ENCODE measurements around the gene SHANK1.

SHANK1 gene

GRCh38 chr19:50728084-50728737, 8.6 kb upstream of the SHANK1 start:
- DNase-seq: peak; percentile 15

- DNase-seq: no peak
Measured at GRCh38 chr19:50725911-50726230, 6.3 kb upstream of the SHANK1 start.

DNA sequence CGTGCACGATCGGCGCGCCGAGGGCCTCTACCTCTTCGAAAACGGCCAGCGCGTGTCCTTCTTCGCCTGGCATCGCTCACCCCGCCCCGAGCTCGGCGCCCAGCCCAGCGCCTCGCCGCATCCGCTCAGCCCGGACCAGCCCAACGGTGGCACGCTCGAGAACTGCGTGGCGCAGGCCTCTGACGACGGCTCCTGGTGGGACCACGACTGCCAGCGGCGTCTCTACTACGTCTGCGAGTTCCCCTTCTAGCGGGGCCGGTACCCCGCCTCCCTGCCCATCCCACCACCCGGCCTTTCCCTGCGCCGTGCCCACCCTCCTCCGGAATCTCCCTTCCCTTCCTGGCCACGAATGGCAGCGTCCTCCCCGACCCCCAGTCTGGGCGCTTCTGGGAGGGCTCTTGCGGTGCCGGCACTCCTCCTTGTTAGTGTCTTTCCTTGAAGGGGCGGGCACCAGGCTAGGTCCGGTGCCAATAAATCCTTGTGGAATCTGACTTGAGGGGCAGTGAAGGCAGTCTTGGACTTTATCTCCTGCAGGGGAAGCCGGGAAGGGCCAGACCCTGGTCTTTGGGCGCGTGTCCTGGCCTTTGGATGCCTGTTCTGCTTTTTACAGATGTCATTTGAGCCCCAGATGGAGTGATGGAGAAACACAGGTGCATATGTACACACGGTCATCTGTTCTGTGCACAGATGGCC, 5.8 kb upstream of the SHANK1 start:
- no peak for DNase-seq

DNA sequence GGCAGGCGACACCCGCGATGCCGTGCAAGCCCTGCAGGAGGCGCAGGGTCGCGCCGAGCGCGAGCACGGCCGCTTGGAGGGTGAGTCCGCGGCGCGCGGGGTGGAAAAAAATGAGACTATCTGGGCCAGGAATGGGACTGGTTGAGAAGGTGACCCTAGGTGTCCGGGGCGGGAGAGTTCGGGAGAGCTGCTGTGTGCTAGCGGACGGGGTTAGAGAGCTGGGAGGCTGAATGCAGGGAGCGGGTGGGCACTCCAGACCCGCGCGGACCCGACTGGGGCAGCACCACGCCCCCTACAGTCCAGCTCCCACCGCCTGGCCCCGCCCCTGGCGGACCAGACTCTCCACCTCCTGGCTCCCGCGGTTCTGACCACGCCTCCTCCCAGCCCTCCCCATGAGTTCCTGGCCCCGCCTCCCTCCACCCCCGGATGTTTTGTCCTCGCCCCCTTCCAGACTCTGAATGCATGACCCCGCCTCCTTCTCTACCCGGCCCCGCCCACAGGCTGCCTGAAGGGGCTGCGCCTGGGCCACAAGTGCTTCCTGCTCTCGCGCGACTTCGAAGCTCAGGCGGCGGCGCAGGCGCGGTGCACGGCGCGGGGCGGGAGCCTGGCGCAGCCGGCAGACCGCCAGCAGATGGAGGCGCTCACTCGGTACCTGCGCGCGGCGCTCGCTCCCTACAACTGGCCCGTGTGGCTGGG, 5.1 kb upstream of the SHANK1 start:
- peak; percentile 97 for DNase-seq

DNA sequence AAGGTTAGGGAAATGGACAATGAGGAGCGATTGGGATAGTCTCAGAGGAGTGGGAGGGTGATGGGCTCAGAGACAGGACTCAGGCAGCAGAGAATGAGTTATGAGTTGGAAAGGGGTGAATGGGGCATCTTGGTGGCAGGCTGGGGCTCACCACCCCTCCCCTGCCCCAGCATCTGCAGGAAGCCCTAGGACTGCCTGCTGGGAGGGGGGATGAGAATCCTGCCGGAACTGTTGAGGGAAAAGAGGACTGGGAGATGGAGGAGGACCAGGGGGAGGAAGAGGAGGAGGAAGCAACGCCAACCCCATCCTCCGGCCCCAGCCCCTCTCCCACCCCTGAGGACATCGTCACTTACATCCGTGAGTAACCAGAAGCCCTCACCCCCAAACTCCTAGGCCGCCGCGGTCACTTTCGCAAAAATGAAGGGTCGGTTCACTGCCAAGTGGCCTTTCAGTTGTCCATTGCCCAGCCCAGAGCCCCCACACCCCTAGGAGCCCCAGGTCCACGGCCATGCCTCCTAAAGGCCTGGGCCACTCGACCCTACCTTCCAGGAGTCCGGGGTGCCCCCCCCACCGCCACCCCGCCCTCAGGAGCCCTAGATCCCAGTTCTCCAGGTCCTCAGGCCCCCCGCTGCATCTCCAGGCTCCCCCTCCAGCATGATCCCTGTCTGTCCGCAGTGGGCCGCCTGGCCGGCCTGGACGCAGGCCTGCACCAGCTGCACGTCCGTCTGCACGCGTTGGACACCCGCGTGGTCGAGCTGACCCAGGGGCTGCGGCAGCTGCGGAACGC, 4.3 kb upstream of the SHANK1 start:
- DNase-seq: no peak

GRCh38 chr19:50723069-50723468, 3.5 kb upstream of the SHANK1 start, which contains the start of gene CLEC11A:
Gene CLEC11A, plus strand, starts transcription at chr19:50723364. Its CDS starts 162 bp downstream, at chr19:50723526.
- DNase-seq: no peak

GRCh38 chr19:50722201-50723013, 2.8 kb upstream of the SHANK1 start:
- no peak for DNase-seq

- DNase-seq: no peak
Measured at GRCh38 chr19:50721441-50722137, 2.0 kb upstream of the SHANK1 start.

DNA sequence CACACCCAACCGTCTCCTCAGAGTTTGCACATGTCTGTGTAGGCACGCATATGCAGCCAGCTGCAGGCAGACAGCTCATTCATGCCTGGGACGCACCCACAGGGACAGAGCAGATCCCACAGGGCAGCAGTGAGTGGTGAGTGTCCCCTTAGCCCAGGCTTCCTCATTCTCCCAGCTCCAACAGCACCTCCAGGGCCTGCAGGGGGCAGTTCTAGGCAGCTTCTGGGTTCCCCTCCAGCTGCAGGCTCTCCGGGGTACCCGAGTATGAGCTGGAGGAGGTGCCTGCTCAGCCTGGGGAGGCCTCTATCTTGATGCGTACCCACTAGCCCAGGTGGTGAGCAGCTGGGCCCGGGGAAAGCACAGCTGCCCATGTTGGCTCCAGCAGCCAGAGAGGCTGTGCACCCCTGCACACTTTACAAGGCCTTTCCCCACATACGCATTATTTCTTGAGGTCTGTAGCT, 1.3 kb upstream of the SHANK1 start:
- DNase-seq: no peak

GRCh38 chr19:50720181-50720920, 749 bp upstream of the SHANK1 start:
- no peak for DNase-seq

- DNase-seq: no peak
Measured at GRCh38 chr19:50719119-50719435, 525 bp downstream of the SHANK1 start.

DNA sequence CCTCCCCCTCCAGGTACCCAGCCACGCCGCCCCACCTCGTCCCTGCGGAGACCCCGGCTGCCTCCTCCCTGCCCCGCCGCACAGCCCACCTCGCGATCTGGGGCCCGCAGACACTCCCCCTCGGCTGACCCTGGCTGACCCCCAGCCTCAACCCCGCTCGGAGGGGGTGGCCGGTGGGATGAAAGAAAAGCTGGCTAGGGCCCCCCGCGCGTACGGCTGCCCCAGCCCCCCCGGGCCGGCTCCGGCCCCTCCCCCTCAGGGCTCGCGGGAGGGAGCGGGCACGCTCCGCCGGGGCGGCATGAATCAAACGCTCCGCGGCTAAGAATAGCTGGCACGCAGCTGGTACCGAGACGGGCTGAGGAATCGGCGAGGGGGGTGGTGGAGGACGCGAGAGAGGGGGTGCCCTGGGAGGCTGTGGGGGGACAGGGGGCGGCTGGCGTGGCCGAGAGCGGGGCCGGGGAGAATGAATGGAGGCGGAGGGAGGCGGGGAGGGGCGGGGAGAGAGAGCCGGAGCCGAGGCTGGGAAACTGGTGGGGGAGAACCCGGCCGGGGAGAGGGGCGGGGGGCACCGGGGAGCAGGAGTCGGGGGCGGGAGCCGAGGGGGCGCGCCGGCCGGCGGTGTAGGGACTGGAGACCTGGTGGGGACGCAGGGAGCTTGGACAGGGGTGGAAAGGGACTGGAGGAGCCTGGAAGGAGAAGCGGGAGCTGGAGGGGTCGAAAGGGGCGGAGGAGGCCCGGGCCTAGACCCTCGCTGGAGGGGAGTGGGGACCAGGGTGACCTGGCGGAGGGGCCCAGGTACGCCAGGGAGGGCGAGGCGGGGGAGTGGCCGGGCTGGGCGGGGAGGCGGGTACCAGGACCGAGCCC, 1.1 kb downstream of the SHANK1 start:
- DNase-seq: no peak

- no peak for DNase-seq
Measured at GRCh38 chr19:50717891-50718254, 1.7 kb downstream of the SHANK1 start.

DNA sequence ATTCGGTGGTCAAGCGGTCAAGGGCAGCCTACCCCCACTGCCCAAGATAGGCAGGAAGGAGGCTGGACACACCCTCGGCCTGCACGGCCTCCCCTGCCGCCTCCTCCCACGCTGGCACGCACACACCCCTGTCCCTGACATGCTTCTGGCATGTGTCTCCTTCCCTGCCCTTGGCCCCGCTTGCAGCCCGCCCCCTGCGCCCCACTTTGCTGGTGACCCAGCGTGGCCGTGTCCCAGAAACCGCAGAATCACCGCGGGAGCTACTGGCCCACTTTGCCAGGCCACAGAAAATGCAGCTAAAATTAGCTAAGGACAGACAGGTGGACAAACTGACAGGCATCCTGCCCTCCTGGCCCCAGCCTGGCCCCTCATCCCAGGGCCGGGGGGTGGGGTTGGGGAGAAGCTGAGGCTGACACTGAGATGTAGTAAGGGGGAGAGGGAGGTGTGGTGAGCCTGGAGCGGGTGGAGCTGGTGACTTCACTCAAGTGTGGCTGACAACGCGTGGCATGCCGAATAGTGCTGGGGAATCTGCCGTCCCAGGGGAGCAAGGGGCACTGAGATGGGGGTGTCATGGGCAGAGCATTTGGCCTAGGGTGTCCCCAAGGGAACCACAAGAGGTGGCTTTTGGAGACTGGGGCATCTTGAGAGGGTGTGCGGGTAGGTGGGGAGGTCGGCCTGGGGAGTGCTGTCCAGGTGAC, 2.4 kb downstream of the SHANK1 start:
- no peak for DNase-seq

DNA sequence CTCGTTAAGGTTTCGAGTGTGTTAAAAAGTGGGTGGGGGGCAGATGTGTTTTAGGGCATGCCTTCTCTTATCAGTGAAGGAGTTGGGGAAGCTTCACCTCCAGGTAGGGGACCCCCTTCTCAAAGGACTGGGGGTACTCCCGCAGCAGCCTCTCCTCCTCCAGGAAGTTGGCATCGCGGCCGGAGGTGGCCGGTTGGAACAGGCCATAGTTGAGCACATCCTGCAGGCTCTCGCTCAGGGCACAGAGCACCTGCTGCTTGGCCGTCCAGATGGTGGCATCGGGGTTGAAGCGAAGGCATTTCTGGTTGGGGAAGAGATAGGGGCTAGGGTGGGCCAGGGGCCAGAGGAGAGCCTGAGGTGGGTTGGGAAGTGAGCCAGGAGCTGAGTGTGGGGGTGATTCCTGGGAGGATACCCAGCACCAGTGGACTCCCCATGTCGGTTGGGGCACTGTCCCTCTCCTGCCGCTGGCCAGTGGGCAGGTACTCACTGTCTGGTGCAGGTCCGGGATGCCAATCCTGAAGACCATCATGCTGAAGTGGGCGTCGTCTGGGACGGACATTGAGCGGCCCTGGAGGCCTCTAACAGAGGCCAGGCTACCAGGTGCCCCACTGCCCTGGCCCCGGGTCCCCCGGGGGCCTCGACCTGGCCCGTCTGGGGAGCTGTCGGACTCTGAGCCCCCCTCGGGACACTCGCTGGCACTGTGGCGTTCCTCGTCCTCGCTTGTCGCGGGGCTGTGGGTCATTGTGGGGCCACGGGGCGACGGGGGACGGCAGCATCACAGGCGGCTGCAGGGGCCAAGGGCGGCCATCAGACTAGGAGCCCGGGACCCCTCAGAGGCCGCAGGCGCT, 3.2 kb downstream of the SHANK1 start:
- no peak for DNase-seq

GRCh38 chr19:50713556-50714236, 5.9 kb downstream of the SHANK1 start:
- no peak for DNase-seq

- no peak for DNase-seq
Measured at GRCh38 chr19:50712833-50713232, 6.8 kb downstream of the SHANK1 start.

- no peak for DNase-seq
Measured at GRCh38 chr19:50711805-50712204, 7.8 kb downstream of the SHANK1 start.
